Small intestine (tissue), 7 donors: Measurements from ENCODE around the gene SHTN1. TPM values are rescaled to one million over a fixed set of nuclear protein-coding genes. Genes with fewer than 3 reads are reported as not detected.

Source experiments
- DNase-seq, 2 donors: peaks; one replicate each; pipeline versions ENCODE4 v3.0.0 to v3.0.0-alpha.2; 2013
- FAIRE-seq: peaks from 2 replicates; lab custom pipeline; 2012; peaks lifted over from hg19 to GRCh38; lab: Jason Lieb, UNC
- H3K27ac ChIP-seq, 3 donors: one replicate each; pipeline ENCODE4 v1.5.1; 2013; ENCODE audit warnings: low read length in 2 of 3, mild to moderate bottlenecking in 2 of 3, control low read depth in 1 of 3, inconsistent platforms in 1 of 3, low read depth in 1 of 3, moderate library complexity in 1 of 3
- H3K27me3 ChIP-seq, 3 donors: one replicate each; pipeline ENCODE4 v1.6.1; 2013; ENCODE audit warnings: low read length in 3 of 3, inconsistent platforms in 1 of 3; ENCODE audit not compliant: control insufficient read depth in 3 of 3, insufficient read depth in 3 of 3
- H3K36me3 ChIP-seq, 3 donors: one replicate each; pipeline ENCODE4 v1.6.1; 2013; ENCODE audit warnings: low read length in 3 of 3, inconsistent platforms in 1 of 3, low read depth in 1 of 3, mild to moderate bottlenecking in 1 of 3, moderate library complexity in 1 of 3; ENCODE audit not compliant: control insufficient read depth in 3 of 3, insufficient read depth in 2 of 3
- H3K4me1 ChIP-seq, 3 donors: one replicate each; pipeline ENCODE4 v1.6.1; 2013; ENCODE audit warnings: low read length in 2 of 3, inconsistent platforms in 1 of 3, low read depth in 1 of 3, mild to moderate bottlenecking in 1 of 3, moderate library complexity in 1 of 3; ENCODE audit not compliant: control insufficient read depth in 3 of 3, insufficient read depth in 2 of 3
- H3K4me3 ChIP-seq, 3 donors: one replicate each; pipeline ENCODE4 v1.5.1; 2013; ENCODE audit warnings: low read length in 3 of 3, control low read depth in 1 of 3, inconsistent platforms in 1 of 3, low read depth in 1 of 3, mild to moderate bottlenecking in 1 of 3, moderate library complexity in 1 of 3
- H3K9me3 ChIP-seq, 2 donors: one replicate each; pipeline ENCODE4 v1.6.1; 2013; ENCODE audit warnings: low read depth in 1 of 2, low read length in 1 of 2; ENCODE audit not compliant: control insufficient read depth in 2 of 2, insufficient read depth in 1 of 2
- WGBS, 3 donors: extraction: QIAGEN DNeasy Blood & Tissue Kit; methylation state at CpG; one replicate each; pipeline ENCODE4 v1.1.7; 2013; 5-methylcytosine and 5-hydroxymethylcytosine counted together
- polyA plus RNA-seq, 4 donors: library from polyadenylated mRNA; stranded (reverse) in 3 of 4; unstranded in 1 of 4; fragments of 200-250 nt in 3 of 4; fragments of 120-200 nt in 1 of 4; gene quantifications; one replicate each; pipeline versions ENCODE4 v1.2.1 to v1.2.3, GENCODE V29; 2013
- donor health status: healthy with polysubstance abuse.
- donor health status: control.
- donor health status: control.
- donor health status: Bipolar disorder and iron deficiency.
- donor health status: healthy.

Gene SHTN1
- polyA plus RNA-seq, 4 donors: 8.9 to 47.9 (median 9.8) TPM

- Histone ChIP-seq H3K27me3 (no peaks in the 10 kb centered on the region), H3K27ac (no peak overlapping the region), H3K4me1 (no peaks in the 10 kb centered on the region), H3K36me3 (peaks cover 0 to 7% (median 0%) of the 10 kb centered on the region in 3 donors), H3K9me3 (no peaks in the 10 kb centered on the region), H3K4me3 (no peak overlapping the region)
- DNase-seq (no peak), FAIRE-seq (no peak)
- 82 to 85% (median 83%) methylated on average over 9 of the region's 9 CpGs for WGBS, 3 donors
Measured at GRCh38 chr10:116961406-116962251, 43.4 kb downstream of the SHTN1 start.

- FAIRE-seq: peak; percentile 41
- Histone ChIP-seq H3K27ac (no peak overlapping the region), H3K36me3 (peaks cover 0 to 3% (median 0%) of the 10 kb centered on the region in 3 donors), H3K4me3 (no peak overlapping the region), H3K27me3 (no peaks in the 10 kb centered on the region), H3K4me1 (no peaks in the 10 kb centered on the region), H3K9me3 (no peaks in the 10 kb centered on the region)
- no peak for DNase-seq
- WGBS, 3 donors: 81 to 92% (median 84%) methylated on average over 5 of the region's 5 CpGs
Measured at GRCh38 chr10:116960066-116960776, 44.8 kb downstream of the SHTN1 start.

- 54 to 77% (median 59%) methylated on average over 1 of the region's 1 CpG for whole genome bisulfite sequencing, 3 donors
- Histone ChIP-seq H3K27ac (no peak overlapping the region), H3K4me1 (no peaks in the 10 kb centered on the region), H3K36me3 (peaks cover 0 to 9% (median 0%) of the 10 kb centered on the region in 3 donors), H3K9me3 (no peaks in the 10 kb centered on the region), H3K27me3 (no peaks in the 10 kb centered on the region), H3K4me3 (no peak overlapping the region)
- no peak for DNase-seq
- no peak for FAIRE-seq
Measured at GRCh38 chr10:116952729-116953128, 52.3 kb downstream of the SHTN1 start.

- Histone ChIP-seq H3K27ac (no peak overlapping the region), H3K36me3 (peaks cover 0 to 7% (median 0%) of the 10 kb centered on the region in 3 donors), H3K4me3 (no peak overlapping the region), H3K9me3 (no peaks in the 10 kb centered on the region), H3K4me1 (no peaks in the 10 kb centered on the region), H3K27me3 (no peaks in the 10 kb centered on the region)
- FAIRE-seq (no peak), DNase-seq (no peak)
- WGBS, 3 donors: 73 to 95% (median 82%) methylated on average over 1 of the region's 1 CpG
Measured at GRCh38 chr10:116948530-116948870, 56.5 kb downstream of the SHTN1 start.

- Histone ChIP-seq H3K4me3 (no peak overlapping the region), H3K9me3 (no peaks in the 10 kb centered on the region), H3K27me3 (no peaks in the 10 kb centered on the region), H3K36me3 (peaks cover 0 to 7% (median 0%) of the 10 kb centered on the region in 3 donors), H3K4me1 (no peaks in the 10 kb centered on the region), H3K27ac (no peak overlapping the region)
- DNase-seq (peak in 1 of 2 donors; percentile 3), FAIRE-seq (no peak)
- 41 to 76% (median 62%) methylated on average over 2 of the region's 2 CpGs for WGBS, 3 donors
Measured at GRCh38 chr10:116947841-116948529, 57.0 kb downstream of the SHTN1 start.

- no peak overlapping the region for H3K27ac ChIP-seq
- 86 to 96% (median 89%) methylated on average over 2 of the region's 2 CpGs for WGBS, 3 donors
- no peaks in the 10 kb centered on the region for H3K27me3 ChIP-seq
- H3K4me3 ChIP-seq: no peak overlapping the region
- DNase-seq (no peak), FAIRE-seq (no peak)
- H3K4me1 ChIP-seq: no peaks in the 10 kb centered on the region
- H3K36me3 ChIP-seq: peaks cover 0 to 2% (median 2%) of the 10 kb centered on the region in 3 donors
- no peaks in the 10 kb centered on the region for H3K9me3 ChIP-seq
Measured at GRCh38 chr10:116944911-116945310, 60.1 kb downstream of the SHTN1 start.

- H3K9me3 ChIP-seq: no peaks in the 10 kb centered on the region
- H3K36me3 ChIP-seq: peaks cover 0 to 5% (median 3%) of the 10 kb centered on the region in 3 donors
- FAIRE-seq: no peak
- DNase-seq: no peak
- H3K27me3 ChIP-seq: no peaks in the 10 kb centered on the region
- H3K4me1 ChIP-seq: no peaks in the 10 kb centered on the region
- no peak overlapping the region for H3K4me3 ChIP-seq
- H3K27ac ChIP-seq: no peak overlapping the region
- 92 to 98% (median 96%) methylated on average over 6 of the region's 6 CpGs for WGBS, 3 donors
Measured at GRCh38 chr10:116931806-116932205, 73.2 kb downstream of the SHTN1 start.

GRCh38 chr10:116926426-116926825 lies 78.6 kb downstream of the SHTN1 start:
- Histone ChIP-seq H3K4me1 (no peaks in the 10 kb centered on the region), H3K9me3 (no peaks in the 10 kb centered on the region), H3K36me3 (peaks cover 0 to 12% (median 3%) of the 10 kb centered on the region in 3 donors), H3K27ac (no peak overlapping the region), H3K4me3 (no peak overlapping the region), H3K27me3 (no peaks in the 10 kb centered on the region)
- WGBS, 3 donors: 91 to 97% (median 94%) methylated on average over 3 of the region's 3 CpGs
- FAIRE-seq (no peak), DNase-seq (no peak)
